ENCODE measurements around the gene CTSA.

CTSA gene

DNA sequence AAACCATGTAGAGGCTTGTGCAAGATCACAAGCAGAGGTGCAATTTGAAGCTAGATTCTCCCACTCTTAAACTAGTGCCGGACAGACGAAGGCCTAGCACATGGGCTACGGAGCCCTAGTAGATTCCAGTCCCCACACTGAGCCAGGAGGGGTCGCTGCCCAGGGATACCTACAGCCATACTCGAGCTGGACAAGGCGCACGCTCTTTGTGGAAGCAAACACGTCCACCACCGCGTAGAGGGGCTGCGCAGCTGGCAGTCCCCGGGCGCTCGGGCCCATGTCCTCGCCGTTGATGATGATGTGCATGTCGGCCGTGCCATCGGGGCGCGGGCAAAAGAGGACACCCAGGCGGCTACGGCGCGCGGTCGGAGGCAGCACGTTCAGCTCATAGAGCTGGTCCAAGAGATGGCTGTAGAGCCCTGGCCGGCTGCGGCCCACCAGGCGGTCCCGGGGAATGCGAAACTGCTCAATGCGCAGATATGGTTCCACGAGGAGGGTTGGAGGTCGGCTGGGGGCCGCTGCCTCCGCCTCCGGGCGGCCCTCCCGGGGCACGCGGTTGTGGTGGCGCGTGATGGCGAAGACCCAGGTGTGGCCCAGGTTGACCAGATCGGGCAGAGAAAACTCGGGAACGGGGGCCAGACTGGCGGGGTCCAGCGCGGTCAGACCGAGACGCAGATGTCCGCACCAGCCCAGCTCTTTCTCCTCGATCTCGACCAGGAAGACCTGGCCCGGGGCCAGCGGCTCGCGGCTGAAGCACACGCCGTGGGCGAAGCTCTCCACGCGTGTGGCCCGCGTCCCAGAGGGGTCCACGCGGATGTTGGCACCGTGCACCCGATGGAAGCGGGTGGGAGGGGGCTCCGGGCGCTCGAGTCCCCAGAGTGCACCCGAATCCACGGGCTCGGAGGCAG, 804 bp upstream of the CTSA start:
- peak overlapping the region; percentile 62 for H3K27ac ChIP-seq
- TF ChIP-seq, protein P1, sequence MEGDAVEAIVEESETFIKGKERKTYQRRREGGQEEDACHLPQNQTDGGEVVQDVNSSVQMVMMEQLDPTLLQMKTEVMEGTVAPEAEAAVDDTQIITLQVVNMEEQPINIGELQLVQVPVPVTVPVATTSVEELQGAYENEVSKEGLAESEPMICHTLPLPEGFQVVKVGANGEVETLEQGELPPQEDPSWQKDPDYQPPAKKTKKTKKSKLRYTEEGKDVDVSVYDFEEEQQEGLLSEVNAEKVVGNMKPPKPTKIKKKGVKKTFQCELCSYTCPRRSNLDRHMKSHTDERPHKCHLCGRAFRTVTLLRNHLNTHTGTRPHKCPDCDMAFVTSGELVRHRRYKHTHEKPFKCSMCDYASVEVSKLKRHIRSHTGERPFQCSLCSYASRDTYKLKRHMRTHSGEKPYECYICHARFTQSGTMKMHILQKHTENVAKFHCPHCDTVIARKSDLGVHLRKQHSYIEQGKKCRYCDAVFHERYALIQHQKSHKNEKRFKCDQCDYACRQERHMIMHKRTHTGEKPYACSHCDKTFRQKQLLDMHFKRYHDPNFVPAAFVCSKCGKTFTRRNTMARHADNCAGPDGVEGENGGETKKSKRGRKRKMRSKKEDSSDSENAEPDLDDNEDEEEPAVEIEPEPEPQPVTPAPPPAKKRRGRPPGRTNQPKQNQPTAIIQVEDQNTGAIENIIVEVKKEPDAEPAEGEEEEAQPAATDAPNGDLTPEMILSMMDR (IDR thresholded peaks at IDR 0.05), result peak; percentile 46
- no peak for TF ChIP-seq ZFX (IDR thresholded peaks at IDR 0.05; ENCODE audit: borderline replicate concordance)

DNA sequence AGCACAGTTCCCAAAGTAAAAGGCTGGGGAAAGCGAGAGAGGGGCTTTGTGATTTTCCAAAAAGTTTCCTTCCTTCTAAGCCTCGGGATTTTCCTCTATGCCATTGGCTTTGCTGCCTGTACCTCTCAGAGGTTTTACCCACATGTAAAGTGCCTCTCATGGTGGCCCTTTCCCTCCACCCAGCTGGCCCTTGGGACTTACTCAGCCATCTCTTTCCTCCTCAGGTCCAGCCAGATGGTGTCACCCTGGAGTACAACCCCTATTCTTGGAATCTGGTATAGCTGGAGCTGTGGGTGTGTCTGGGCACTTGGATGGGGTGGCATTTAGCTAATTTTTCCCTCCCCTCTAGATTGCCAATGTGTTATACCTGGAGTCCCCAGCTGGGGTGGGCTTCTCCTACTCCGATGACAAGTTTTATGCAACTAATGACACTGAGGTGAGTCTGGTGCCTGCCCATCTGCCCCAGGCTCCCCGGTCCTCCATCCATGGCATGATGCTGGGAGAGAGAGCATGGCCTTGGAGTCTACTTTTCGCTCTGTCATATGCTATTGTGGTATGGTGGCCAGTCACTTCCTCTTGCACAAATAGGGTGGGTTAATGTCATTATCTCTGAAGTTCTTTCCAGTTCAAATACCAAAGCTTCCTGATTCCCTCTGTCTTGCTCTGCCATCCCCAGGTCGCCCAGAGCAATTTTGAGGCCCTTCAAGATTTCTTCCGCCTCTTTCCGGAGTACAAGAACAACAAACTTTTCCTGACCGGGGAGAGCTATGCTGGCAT, 1.1 kb downstream of the CTSA start:
- TF ChIP-seq, protein P1 (IDR thresholded peaks at IDR 0.05), result peak; percentile 13; the same call in 1 of the 2 replicates
- no peak for TF ChIP-seq ZFX (IDR thresholded peaks at IDR 0.05; ENCODE audit: borderline replicate concordance)
- no peak overlapping the region for H3K27ac ChIP-seq

DNA sequence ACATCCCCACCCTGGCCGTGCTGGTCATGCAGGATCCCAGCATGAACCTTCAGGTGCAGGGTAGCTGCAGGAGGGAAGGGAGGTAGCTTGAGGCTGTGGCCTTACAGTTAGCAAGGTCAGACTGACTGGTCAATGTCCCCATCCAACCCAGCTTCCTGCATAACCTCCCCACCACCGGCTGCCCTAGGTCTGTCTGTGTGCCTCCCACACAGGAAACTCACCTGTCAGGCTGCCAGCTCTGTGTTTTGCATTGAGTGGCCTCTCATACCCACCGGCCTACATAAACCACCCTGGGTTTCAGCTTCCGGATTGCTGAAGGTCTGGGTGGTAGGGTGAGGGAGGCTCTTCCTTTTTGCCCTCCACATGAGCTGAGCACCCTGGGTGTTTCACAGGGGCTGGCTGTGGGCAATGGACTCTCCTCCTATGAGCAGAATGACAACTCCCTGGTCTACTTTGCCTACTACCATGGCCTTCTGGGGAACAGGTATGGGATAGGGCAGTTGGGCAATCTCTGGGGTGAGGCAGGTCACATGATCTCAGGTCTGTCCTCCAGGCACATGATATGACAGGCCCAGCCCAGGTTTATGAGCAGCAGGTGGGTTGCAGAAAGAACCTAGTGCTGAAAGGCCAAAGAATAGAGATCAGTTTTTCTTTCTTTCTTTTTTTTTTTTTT, 1.8 kb downstream of the CTSA start:
- no peak overlapping the region for H3K27ac ChIP-seq
- TF ChIP-seq, protein P1 (IDR thresholded peaks at IDR 0.05), result no peak
- no peak for TF ChIP-seq ZFX (IDR thresholded peaks at IDR 0.05; ENCODE audit: borderline replicate concordance)

DNA sequence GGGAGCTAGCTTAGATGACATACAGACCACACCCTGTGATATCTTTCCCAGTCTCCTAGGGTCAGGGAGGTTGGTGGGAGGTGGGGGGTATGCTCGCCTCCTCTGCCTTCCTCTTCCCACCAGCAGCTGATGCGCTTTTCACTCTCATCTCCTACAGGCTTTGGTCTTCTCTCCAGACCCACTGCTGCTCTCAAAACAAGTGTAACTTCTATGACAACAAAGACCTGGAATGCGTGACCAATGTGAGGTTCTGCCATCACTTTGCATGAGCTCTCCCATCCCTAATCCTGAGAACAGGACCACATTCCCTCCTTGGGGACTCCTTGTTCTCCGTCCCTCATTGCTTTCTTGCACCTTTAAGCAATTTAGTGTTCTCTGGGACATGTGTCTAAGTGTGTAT, 2.7 kb downstream of the CTSA start:
- no peak for TF ChIP-seq ZFX (IDR thresholded peaks at IDR 0.05; ENCODE audit: borderline replicate concordance)
- TF ChIP-seq, protein P1 (IDR thresholded peaks at IDR 0.05), result no peak
- H3K27ac ChIP-seq, result no peak overlapping the region

DNA sequence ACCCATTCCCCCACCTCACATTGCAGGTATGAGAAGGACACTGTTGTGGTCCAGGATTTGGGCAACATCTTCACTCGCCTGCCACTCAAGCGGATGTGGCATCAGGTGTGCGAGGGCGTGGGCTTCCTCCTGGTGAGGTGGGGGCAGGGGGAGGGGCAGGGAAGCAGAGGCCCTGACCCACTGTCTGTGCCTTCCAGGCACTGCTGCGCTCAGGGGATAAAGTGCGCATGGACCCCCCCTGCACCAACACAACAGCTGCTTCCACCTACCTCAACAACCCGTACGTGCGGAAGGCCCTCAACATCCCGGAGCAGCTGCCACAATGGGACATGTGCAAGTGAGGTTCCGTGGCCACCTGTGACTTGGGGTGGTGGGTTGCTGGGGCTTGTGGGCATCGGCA, 3.7 kb downstream of the CTSA start:
- TF ChIP-seq, protein P1 (IDR thresholded peaks at IDR 0.05), result no peak
- no peak for TF ChIP-seq ZFX (IDR thresholded peaks at IDR 0.05; ENCODE audit: borderline replicate concordance)
- H3K27ac ChIP-seq, result no peak overlapping the region

DNA sequence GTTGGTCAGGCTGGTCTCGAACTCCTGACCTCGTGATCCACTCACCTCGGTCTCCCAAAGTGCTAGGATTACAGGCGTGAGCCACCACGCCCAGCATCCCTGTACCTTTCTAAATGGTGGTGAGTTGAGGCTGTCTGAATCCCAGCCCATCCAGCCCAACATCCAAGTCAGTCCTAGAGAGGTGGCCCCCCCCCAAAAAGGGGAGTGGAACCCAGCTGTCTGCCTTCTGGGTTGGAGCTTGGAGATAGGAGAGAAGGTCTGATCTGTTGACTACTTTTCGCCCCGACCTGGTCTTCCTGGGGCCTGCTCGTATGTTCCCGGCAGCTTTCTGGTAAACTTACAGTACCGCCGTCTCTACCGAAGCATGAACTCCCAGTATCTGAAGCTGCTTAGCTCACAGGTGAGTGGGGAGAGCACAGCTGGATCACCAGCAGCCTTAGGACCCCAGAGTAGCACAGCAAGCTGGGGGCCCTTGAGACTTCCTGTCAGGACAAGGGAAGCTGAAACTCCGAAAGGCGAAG, 5.6 kb downstream of the CTSA start:
- no peak for TF ChIP-seq ZFX (IDR thresholded peaks at IDR 0.05; ENCODE audit: borderline replicate concordance)
- H3K27ac ChIP-seq, result no peak overlapping the region

DNA sequence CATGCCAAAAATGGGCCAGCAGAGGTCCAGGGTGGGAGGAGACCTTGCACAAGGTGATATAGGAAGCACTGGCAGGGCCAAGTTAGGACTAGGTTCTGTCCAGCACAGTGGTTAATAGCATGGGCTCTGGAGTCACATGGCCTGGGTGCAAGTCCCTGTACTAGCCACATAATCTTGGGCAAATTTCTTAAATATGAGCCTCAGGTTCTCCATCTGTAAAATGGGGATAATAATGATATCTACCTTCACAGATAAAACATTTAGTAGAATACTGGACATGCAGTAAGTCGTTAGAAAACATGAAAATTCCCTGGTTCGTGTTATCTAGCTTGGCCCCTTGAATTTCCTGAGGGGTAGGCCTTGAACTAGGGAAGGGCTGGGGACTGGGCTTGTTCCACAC, 6.2 kb downstream of the CTSA start:
- TF ChIP-seq, protein P1 (IDR thresholded peaks at IDR 0.05), result no peak
- TF ChIP-seq ZFX (IDR thresholded peaks at IDR 0.05; ENCODE audit: borderline replicate concordance), result no peak
- no peak overlapping the region for H3K27ac ChIP-seq

Data from 22Rv1 (cell line).